ENCODE data around the gene SH3PXD2A.

Gene SH3PXD2A

DNA sequence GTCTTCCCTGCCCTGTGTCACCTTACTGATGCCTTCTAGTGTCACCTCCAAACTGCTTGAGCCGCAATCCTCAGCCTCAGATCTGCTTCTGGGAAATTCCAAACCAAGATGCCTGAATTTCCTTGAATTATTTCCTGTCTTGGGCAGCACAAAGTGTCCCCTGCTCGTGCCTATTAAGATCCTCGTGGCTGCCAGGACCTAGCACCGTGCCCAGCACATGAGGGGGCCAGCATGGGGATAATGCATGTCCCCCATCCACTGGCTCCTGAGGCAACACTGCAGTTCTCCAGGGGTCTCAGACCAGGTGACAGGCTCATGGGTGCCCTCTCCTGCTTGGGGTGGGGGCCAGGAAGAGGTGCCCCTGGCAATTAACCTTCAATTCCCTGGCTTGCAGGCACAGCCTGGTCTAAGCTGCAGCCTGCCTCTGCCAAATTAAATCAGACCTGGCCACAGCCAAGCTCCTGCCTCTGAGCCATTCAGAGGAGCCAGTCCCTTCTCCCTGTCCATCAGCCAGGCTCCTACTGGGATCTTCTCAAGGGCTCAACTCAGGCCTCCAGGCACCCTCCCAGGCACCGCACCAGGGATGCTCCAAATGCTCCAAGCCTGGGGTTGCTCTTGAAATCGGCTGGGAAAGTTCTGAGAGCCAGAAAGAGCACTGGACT is 146.6 kb downstream of the SH3PXD2A start:
- no peak for DNase-seq (ENCODE audit: low read depth in 1 of 2, low spot score in 1 of 2)

DNA sequence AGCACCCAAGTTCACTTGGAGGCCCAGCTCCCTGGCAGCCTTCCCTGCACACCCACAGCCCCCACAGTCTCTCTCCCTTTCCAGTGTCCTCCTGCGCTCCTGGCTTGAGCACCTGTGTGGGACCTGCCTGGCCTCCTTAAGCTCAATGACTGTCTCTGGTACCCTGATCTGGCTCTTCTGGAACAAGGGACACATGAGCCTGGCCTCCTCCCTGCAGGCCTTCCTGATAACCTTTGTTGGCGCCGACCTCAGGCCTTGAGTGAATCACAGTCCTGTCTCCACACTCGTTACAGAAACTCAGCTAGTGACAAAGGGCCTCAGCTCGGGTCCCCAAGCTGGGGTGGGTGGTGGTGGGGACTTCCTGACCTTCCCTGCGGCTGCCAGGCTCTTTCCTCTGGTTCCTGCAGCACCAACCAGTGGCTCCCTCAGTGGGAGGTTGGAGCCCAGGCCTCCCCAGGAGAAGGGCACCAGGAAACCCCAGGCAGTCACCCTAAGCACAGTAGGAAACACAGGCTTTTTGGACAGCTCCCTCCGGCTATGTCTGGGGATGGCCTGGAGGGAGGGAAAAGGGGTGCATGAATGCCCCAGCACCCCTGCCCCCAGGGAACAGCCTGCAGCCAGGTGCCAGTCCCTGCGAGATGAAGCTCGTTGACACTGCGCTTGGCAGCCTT is 147.3 kb downstream of the SH3PXD2A start:
- DNase-seq (ENCODE audit: low read depth in 1 of 2, low spot score in 1 of 2): no peak

DNA sequence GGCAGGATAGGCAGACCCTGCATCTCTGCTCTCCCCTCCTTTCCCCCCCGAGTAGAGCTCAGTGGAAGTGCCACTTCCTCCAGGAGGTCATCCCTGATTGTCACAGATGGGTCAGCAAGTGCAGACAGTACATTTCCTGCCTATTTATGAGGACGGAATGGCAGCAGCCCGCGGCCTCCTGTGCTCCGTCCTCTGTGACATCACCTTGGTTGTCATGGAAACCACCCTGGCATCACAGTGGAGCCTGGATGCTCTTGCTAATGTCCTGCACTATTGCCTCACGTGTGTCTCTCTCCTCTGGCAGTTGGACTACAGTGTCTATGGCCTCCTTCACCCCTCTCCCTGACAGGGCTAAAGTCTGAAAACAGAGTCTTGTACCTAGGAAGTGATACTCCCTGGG is 148.6 kb downstream of the SH3PXD2A start:
- no peak for DNase-seq (ENCODE audit: low read depth in 1 of 2, low spot score in 1 of 2)

DNA sequence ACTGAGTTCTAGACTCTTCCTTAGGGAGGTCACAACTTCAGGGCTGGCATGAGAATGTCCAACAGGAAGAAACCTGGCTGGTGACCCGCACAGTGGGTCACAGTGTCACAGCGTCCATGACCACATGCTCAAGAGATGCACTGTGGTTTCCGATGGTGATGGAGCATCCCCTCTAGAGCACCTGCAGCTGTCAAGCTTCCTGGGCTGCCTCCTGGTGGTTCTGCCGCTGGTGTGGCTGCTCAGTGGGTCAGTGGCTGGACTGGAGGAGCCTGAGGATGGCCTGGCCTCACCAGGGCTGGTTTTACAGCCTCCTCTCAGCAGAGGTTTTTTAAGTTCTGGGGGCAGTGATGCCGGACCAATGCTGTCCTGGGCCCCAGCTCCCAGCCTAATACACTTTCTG is 149.3 kb downstream of the SH3PXD2A start:
- no peak for DNase-seq (ENCODE audit: low read depth in 1 of 2, low spot score in 1 of 2)

DNA sequence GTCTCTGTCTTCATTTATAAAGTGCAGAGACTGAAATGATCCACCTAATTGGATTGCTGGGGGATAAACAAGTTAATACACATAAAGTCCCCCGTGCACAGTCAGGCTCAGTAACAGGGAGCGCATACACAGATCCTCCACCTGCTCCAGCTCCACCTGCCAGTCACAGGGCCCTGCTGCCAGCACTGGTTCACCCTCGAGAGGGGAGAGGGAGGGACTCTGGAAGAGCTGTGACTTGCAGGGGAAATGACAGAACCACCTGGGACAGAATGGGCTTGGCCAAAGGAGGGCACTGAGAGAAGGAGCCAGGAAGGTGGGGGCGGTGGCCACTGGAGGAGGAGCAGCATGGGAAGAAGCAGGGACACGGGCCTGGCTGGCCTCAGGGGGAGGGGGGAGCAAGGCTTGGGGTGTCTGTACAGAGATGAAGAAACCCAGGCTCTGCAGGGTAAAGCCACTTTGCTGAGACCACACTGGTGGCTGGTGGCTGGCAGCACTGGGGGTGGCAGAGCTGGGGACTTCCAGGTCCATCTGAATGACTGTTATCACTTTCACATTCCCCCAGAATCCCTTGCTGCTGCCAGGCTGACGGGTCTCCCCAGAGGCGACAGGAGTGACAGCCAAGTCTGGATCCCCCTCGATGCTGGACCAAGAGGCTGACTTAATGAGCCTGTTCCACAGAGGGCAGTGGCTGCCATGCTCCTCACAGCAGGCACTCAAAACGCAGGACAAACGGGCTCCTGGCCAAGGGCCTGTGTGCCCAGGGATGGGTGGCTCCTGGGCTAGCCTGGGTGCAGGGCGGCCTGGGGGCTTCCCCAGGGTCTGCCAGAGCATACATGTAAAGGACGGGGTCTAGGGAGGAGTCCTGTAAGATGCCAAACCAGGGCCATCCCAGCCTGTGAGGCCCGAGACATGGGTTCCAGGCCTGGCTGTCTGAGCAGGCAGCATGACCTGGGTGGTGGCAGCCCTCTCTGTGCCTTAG is 151.1 kb downstream of the SH3PXD2A start:
- DNase-seq (ENCODE audit: low read depth in 1 of 2, low spot score in 1 of 2): no peak

DNA sequence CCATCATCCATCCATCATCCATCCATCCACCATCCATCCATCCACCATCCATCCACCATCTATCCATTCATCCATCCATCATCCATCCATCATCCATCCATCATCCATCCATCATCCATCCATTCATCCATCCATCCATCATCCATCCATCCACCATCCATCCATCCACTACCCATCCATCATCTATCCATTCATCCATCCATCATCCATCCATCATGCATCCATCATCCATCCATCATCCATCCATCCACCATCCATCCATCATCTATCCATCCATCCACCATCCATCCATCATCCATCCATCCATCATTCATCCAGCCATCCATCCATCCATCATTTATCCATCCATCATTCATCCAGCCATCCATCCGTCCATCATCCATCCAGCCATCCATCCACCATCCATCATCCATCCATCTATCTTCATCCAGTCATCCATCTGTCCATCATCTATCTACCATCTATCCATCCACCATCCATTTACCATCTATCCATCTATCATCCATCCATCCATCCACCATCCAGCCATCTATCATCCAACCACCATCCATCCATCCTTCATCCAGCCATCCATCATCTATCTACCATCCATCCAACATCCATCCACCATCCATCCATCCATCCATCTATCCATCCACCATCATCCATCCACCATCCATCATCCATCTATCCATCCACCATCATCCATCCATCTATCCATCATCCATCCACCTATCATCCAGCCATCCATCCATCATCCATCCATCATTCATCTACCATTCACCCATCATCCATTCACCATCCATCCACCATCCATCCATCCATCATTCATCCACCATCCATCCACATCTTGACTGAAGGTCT is 153.8 kb downstream of the SH3PXD2A start:
- DNase-seq (ENCODE audit: low read depth in 1 of 2, low spot score in 1 of 2): no peak

DNA sequence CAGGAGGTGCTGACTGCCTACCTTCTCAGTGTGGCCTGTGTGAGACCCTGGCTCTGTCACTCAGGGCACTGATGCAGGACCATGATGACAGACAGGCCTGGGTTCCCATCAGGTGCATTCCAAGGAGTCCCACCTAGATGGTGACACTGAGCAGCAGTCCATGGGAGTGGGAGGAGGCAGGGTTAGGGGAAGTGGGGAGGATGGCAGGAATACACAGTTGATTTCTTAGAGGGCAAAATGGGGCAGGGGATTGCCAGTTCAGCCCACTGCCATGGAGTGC is 155.0 kb downstream of the SH3PXD2A start:
- DNase-seq (ENCODE audit: low read depth in 1 of 2, low spot score in 1 of 2): no peak

DNA sequence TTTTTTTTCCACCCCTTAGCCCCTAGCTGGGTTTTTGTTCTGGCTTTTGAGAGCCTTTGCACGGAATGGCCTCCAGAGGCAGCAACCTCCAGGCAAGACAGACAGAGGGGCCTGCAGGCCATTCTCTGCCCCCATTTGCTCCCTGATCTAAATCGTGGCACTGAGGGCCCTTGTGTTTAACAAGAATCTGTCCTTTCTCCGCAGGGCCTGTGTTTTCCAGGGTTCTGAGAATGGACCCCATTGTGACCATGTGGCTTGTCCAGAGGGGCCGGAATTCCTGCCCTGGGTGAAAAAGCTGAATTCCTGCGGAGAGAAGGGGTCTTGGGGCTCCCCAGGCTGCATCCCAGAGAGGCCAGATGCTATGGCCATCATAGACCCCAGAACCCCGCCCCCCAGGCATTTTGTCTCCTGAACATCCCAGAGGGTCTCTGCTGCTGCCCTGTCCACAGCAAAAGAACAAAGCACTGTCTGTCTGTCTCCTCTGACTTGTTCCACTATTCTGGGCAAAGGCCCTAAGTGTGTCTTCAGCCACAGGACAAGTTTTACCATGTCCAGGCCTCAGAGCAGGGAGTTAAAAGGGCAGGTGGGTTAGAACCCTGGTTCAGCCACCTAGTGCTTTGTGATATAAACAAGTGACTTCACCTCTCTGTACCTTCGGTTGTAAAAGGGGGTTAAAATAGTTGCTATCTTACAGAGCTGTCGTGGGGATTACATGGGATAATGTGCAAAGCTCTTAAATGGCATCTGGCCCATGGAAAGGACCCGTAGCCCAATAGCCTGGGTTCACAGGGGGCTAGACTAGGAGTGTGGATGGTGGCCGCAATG is 155.6 kb downstream of the SH3PXD2A start:
- DNase-seq (ENCODE audit: low read depth in 1 of 2, low spot score in 1 of 2): no peak

DNA sequence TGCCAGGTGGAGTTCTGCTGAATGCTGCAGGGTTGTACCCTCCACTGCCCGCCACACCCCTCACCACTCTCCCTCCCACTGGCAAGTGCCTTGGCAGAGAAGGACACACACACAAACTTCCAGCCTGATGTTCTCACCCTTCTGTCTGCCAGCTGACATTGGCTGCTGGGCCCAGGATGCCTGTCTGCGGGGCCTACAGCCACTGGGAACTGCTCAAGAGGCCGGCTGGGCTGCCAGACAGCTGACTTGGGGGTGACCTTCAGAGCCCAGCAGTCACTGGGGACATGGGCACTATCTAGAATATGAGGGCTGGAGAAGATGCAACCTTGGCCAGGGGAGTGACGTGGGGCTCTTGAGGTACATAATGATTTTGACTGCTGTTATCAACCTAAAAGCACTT is 157.1 kb downstream of the SH3PXD2A start:
- no peak for DNase-seq (ENCODE audit: low read depth in 1 of 2, low spot score in 1 of 2)

DNA sequence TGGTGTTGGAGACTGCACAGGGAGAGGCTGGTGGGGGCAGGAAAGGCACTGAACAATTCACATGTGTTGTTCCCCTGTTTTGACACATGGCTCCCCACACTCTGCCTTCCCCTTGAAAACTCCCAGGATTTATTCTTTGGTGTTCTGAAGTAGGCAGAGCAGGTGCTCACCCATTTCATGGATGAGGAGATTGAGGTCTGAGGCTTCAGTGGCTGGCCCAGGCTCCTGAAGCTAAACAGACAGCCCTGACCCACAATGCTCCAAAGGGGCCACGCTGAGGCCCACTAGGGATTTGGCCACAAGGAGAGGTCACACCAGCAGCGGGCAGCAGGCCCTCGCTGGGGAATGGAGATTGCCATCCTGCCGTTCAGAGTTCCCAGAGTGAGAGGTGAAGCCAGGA is 157.6 kb downstream of the SH3PXD2A start:
- no peak for DNase-seq (ENCODE audit: low read depth in 1 of 2, low spot score in 1 of 2)

DNA sequence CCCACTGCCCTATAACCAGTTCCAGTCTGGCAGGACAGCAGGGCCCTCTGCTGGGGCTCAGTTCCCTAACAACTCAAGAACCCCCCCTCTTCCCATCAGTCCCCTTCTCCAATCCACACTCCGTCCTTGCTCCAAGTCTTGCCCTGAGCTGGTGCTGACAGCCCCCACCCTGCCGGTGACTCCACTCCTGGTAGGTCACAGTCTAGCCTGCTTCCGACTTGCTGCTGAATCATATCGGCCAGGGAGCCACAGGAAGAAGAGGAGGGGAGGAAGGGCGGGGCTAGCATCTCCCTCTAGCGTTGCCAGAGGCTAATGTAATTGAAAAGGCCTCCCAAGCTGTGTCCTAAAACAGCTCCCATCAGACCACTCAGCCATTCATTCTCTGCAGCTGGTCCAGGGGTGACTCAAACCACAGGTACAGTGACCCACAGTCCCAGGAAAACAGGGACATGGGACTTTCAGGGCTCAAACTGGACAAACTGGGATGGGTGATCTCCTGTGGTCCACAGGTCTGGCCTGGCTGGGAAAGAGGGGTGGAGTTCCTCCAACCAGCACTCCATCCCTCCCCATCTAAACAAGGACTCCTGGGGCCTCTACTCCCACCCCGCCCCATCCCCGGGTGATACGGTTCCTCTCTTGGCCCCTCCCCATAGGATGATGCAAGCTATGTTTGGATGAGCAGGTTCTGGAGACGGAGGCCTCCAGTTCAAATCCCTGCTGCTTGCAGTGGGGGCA is 158.8 kb downstream of the SH3PXD2A start:
- peak; percentile 40 to 48 for DNase-seq (ENCODE audit: low read depth in 1 of 2, low spot score in 1 of 2)

DNA sequence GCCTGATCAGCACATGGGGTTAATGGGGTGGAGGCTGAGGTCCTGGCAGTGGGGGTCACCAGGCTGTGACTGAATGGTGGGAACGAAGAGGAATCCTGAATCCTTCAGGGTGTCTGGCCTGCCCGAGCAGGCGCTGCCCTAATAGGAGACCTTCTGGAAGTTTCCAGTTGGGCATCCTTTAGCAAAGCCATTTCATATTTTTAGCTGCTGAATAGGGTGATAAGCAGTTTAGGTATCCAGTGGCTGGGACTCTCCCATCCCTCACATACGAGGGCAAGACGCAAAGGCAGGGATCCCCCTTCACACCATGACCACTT is 159.3 kb downstream of the SH3PXD2A start:
- DNase-seq (ENCODE audit: low read depth in 1 of 2, low spot score in 1 of 2): no peak

DNA sequence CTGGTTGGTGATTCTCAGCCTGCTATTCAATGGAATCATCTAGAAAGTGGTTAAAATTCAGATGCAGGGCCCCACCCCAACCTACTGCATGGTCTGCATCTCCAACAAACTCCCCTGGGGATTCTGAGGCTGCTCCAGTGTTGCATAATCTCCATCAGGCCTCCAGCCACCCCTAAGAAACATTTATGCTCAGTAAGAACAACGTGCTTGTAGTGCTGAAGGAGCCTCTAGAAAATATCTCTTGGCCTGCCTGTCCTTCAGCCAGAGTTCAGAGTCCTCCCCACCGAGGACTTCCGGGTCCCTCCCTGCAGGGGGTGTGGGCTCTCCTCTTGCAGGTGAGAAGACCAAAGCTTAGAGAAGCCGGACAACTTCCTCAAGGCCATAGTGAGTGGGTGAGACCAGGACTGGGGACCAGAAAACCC is 159.8 kb downstream of the SH3PXD2A start:
- DNase-seq (ENCODE audit: low read depth in 1 of 2, low spot score in 1 of 2): no peak

DNA sequence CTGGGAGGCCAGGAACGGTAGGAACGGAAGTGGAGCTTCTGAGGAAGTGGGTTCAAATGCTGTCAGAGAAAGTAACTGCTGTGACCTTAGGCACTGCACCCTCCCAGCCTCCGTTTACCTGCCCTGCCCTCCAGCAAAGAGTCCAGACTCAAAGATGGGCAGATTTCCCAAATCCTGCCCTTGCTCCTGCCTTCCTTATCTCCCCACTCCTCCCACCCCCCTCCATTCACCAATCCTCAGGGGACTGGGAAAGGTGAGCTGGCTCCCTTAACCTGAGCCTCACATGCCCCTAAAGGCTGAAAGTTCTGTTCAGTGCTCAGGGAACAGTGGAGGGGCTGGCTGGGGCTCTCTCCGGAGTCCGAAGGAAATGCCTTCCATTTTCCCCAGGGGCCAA is 161.6 kb downstream of the SH3PXD2A start:
- DNase-seq (ENCODE audit: low read depth in 1 of 2, low spot score in 1 of 2): no peak

DNA sequence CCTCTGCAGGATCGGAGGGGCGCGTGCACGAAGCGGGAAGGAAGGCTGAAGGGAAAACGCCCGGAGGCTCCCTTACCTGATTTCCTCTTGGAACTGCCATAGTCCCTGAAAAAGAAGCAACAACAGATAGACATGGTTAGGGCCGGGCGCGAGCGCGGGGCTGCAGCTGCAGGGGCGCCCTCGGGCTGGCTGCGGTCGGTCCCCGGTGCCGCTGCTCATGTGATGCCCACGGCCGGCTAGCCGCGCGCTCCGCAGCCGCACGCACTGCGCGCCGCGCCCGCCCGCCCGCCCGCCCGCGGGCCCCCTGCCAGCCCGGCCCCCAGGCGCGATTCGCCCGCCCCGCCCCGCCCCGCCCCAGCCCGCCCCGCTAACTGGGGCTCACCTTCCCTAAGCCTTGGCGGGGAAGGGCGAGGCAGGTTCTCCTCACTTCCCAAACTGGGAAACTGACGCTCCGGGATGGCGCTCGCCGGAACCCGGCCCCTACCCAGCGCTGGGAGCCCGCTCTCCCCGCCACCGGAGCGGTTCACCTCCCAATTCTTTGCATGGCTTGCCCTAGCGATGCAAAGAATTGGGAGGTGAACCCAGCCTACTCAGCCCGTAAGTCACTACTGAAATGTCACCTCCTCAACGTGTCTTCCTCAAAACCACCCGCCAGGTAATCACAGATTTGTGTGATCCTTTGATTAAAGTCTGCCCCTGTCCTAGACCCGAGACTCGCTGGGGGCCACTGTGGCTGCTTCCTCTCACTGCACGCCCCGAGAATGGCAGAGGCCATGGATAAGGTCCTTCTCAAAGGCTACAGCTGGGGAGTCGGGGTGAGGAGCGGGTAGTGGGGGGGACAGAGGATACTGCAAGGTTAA is 162.2 kb downstream of the SH3PXD2A start:
- DNase-seq (ENCODE audit: low read depth in 1 of 2, low spot score in 1 of 2): no peak

DNA sequence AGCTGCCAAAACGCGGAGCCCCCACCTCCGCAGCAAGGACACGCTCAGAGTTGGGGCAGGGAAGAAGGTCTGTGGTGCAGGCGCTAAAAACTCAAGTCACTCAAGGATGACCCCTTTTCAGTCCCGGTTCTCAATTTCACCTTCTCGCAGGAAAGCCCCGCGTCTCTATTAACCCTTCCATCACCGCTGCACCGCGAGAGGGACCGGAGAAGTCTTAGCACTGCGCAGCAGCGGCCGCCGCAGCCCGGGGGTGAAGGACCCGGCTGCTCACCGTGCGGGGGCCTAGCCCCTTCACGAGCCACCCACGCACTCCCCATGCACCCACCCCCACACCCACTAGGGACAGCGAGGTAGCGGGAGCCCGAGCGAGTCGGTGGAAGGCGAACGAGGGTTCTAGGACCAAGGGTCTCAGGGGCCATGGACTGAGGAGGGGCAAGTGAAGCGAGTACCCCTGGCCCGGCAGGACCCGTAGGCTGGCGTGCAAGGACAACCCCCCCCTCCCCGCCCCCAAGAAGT is 162.9 kb downstream of the SH3PXD2A start:
- no peak for DNase-seq (ENCODE audit: low read depth in 1 of 2, low spot score in 1 of 2)

DNA sequence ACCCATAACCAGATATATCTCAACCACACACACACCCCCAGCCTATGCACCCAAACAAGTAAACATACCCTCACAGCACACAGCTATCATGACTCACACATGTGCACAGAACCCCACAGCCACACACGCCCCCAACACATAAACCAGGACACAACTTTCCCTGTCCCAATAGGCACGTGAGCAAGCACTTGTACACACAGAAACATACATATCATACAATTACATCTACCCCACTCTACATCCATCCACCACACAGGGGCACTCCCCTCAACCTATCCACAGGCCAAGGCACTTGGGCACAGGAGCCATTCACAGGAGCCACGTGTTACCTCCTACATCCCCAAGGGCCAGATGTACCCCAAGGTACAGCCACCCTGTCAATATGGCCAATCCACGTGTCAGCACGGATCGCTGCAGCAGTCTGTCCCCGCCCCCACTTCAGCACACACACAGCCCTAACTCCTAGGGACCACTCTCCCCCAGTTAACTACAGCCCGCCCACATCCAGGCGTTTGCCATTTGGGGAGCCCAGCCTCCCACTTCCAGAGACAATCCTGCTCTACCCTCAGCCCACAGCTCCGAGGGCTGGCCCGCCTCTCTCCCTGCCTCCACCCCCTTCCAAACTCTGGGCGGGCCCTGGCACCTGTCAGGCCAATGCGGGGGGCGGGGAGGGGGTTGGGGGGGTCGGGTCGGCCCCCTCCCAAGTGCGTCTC is 163.5 kb downstream of the SH3PXD2A start:
- DNase-seq (ENCODE audit: low read depth in 1 of 2, low spot score in 1 of 2): no peak

DNA sequence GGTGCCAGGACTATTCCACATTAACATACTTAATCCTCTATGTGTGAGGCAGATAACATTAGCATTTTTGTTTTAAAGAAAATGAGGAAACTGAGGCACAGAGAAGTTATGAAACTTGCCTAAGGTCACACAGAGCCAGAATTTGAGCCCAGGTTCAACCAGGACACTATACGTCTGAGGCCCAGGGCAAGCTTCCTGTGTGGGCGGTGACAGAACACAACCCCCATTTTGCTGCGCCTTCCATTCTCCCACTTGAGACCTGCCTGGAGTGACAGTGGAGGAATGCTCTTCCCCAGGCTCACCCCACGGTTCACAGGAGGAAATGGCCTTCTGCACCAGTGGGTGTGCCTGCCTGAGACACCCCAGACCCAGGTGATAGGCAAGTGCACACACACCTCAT is 164.1 kb downstream of the SH3PXD2A start:
- no peak for DNase-seq (ENCODE audit: low read depth in 1 of 2, low spot score in 1 of 2)
